RWPE2 (cell line): ENCODE data around the gene KRT14.
A peak's percentile ranks its signal among the peaks of the same experiment; 100 is the strongest.
"Not testable (repeated sequence)": the region's sequence is repeated elsewhere in the genome, so short reads cannot be mapped to it uniquely, and the experiment has no call there.

Source experiments
- ATAC-seq: fragments of 200-7000 bp; cut with Tn5 transposase; 3 replicates; pipeline ENCODE4 v1.9.1; 2021; ENCODE audit warnings: low read depth
- DNase-seq: peaks from one replicate; pipeline ENCODE4 v3.0.0-alpha.2; 2020; ENCODE audit warnings: low spot score
- H3K27ac ChIP-seq: fragments of 450-650 bp; 2 replicates; pipeline ENCODE4 v1.5.1; 2017; ENCODE audit warnings: mild to moderate bottlenecking; ENCODE audit not compliant: poor library complexity, severe bottlenecking
- H3K27me3 ChIP-seq: fragments of 250-450 bp; sonication (Bioruptor Pico); 2 replicates; pipeline ENCODE4 v1.5.1; 2021; ENCODE audit warnings: mild to moderate bottlenecking, moderate library complexity; ENCODE audit not compliant: insufficient read depth, poor library complexity, severe bottlenecking
- H3K36me3 ChIP-seq: fragments of 250-450 bp; sonication (Bioruptor Pico); 2 replicates; pipeline ENCODE4 v1.5.1; 2020; ENCODE audit warnings: low read depth, mild to moderate bottlenecking, moderate library complexity
- H3K4me1 ChIP-seq: fragments of 250-450 bp; sonication (Bioruptor Pico); 2 replicates; pipeline ENCODE4 v1.5.1; 2021; ENCODE audit warnings: mild to moderate bottlenecking, moderate library complexity; ENCODE audit not compliant: insufficient read depth, poor library complexity, severe bottlenecking
- H3K4me3 ChIP-seq: fragments of 250-450 bp; sonication (Bioruptor Pico); 2 replicates; pipeline ENCODE4 v1.5.1; 2021; ENCODE audit warnings: mild to moderate bottlenecking, moderate library complexity; ENCODE audit not compliant: severe bottlenecking
- H3K9me3 ChIP-seq: fragments of 250-450 bp; sonication (Bioruptor Pico); 2 replicates; pipeline ENCODE4 v1.5.1; 2021; ENCODE audit warnings: mild to moderate bottlenecking, moderate library complexity; ENCODE audit not compliant: severe bottlenecking
- CTCF ChIP-seq: fragments of 450-650 bp; IDR thresholded peaks from one replicate; pipeline ENCODE4 v1.5.1; 2017; ENCODE audit warnings: mild to moderate bottlenecking, moderate library complexity; ENCODE audit not compliant: poor library complexity, severe bottlenecking

KRT14 gene

GRCh38 chr17:41629316-41629715, 42.6 kb upstream of the KRT14 start:
- no peaks in the 10 kb centered on the region for H3K27me3 ChIP-seq
- ATAC-seq (no peak), DNase-seq (no peak)
- no peak for TF ChIP-seq CTCF
- no peak overlapping the region for H3K4me3 ChIP-seq
- peaks cover under 1% of the 10 kb centered on the region; the same call in 1 of the 2 replicates for H3K36me3 ChIP-seq
- no peak overlapping the region for H3K27ac ChIP-seq
- H3K9me3 ChIP-seq, result no peaks in the 10 kb centered on the region
- peaks cover 12% of the 10 kb centered on the region for H3K4me1 ChIP-seq

- DNase-seq, H3K4me3 ChIP-seq, H3K36me3 ChIP-seq, H3K9me3 ChIP-seq, ATAC-seq, H3K27ac ChIP-seq, H3K27me3 ChIP-seq: not testable (repeated sequence)
- peaks cover 12% of the 10 kb centered on the region for H3K4me1 ChIP-seq
These were observed 42.0 kb upstream of the KRT14 start for GRCh38 chr17:41628621-41629255.

GRCh38 chr17:41628073-41628370, 41.3 kb upstream of the KRT14 start:
- H3K9me3 ChIP-seq, H3K27me3 ChIP-seq, H3K4me3 ChIP-seq, ATAC-seq, H3K27ac ChIP-seq, DNase-seq: not testable (repeated sequence)
- H3K4me1 ChIP-seq, result peaks cover 12% of the 10 kb centered on the region
- peaks cover 13% of the 10 kb centered on the region for H3K36me3 ChIP-seq

- TF ChIP-seq CTCF, result no peak
- no peak for DNase-seq
These were observed 40.8 kb upstream of the KRT14 start for GRCh38 chr17:41627316-41628072.

GRCh38 chr17:41626914-41627295, 40.2 kb upstream of the KRT14 start:
- Histone ChIP-seq H3K36me3 (peaks cover 24% of the 10 kb centered on the region), H3K27ac (peak overlapping the region; percentile 99), H3K4me1 (peaks cover 19% of the 10 kb centered on the region)
- H3K4me3 ChIP-seq, H3K27me3 ChIP-seq, DNase-seq, ATAC-seq, H3K9me3 ChIP-seq: not testable (repeated sequence)

More at GRCh38 chr17:41627316-41628072, 40.8 kb upstream of the KRT14 start:
- Histone ChIP-seq H3K36me3 (peaks cover 18% of the 10 kb centered on the region), H3K27me3 (no peaks in the 10 kb centered on the region), H3K27ac (peak overlapping the region; percentile 99), H3K9me3 (no peaks in the 10 kb centered on the region), H3K4me1 (peaks cover 15% of the 10 kb centered on the region), H3K4me3 (no peak overlapping the region)
- ATAC-seq, result no peak

- H3K9me3 ChIP-seq, H3K27me3 ChIP-seq, DNase-seq, ATAC-seq, H3K4me3 ChIP-seq: not testable (repeated sequence)
- Histone ChIP-seq H3K36me3 (peaks cover 31% of the 10 kb centered on the region), H3K27ac (peak overlapping the region; percentile 99), H3K4me1 (peaks cover 21% of the 10 kb centered on the region)
These were observed 39.6 kb upstream of the KRT14 start for GRCh38 chr17:41626028-41626913.
